CD4-positive, alpha-beta T cell treated with Interleukin-12 subunit alpha and Interleukin-12 subunit beta, for 1 hour (primary cell): Measurements from ENCODE around the gene MAP4.
"Not testable (repeated sequence)": the region's sequence is repeated elsewhere in the genome, so short reads cannot be mapped to it uniquely, and the experiment has no call there.

Source experiments
- DNase-seq: peaks from one replicate; pipeline ENCODE4 v3.0.0-alpha.2; 2020

The MAP4 gene, protein sequence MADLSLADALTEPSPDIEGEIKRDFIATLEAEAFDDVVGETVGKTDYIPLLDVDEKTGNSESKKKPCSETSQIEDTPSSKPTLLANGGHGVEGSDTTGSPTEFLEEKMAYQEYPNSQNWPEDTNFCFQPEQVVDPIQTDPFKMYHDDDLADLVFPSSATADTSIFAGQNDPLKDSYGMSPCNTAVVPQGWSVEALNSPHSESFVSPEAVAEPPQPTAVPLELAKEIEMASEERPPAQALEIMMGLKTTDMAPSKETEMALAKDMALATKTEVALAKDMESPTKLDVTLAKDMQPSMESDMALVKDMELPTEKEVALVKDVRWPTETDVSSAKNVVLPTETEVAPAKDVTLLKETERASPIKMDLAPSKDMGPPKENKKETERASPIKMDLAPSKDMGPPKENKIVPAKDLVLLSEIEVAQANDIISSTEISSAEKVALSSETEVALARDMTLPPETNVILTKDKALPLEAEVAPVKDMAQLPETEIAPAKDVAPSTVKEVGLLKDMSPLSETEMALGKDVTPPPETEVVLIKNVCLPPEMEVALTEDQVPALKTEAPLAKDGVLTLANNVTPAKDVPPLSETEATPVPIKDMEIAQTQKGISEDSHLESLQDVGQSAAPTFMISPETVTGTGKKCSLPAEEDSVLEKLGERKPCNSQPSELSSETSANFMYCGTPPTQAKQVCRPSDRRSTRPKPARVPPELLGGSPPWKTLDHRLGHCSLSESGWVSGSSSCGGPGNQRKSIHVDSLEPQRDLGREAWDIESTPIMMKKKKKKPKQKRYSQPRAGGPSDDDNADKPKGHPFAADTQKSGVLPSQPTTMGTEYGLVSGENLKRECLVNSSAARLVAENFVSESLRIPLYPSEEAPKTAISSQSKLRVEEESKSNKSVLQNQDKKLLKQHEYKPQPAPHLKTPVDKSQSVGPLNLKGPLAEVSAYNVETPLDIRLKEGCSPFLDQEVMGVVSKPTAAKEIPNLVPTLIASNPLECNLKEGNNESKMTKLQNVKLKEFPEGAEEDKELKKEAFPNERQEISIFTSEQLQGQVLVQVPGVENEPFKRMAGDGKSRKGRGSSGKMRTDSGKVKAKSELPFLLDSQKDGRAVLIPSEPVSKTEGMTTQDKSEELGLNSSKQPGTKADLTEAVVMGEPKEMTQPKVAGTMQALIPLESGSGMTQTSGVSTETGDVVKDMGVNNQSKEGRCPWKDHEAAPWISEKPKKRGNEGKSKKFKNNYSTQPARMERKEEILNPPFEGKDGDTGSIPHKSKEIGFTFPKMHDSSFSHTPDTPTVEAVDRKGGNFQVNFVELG (N-terminal part only)

DNA sequence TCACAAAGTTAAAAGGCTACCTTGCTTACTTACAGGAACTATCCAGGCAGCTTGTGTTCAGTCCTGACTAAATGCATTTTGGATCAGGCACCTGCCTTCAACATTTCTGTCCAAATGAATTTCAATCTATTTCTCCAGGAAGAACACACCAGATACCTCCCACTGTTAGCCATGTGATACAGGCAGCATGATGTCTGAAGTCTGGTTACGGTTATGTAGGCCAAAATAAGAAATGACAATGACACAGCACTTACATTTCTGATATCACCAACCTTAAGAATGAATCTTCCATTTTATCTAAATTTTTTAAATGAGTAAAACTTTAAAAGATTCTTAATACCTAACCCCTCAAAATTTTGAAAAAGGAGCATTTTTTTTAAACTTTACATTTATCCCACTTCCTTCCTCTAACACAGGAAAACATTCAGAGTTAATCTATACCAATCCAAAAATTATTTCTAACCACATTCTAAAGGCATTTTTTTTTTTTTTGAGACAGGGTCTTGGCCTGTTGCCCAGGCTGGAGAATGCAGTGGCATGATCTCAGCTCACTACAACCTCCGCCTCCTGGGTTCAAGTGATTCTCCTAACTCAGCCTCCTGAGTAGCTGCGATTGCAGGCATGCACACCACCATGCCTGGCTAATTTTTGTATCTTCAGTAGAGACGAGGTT, at the start of gene MAP4:
Gene MAP4, minus strand, starts transcription at position 116 of the 673 bp plus-strand sequence. CDS start 17,556 bp downstream, outside the sequence.
- no peak for DNase-seq

DNA sequence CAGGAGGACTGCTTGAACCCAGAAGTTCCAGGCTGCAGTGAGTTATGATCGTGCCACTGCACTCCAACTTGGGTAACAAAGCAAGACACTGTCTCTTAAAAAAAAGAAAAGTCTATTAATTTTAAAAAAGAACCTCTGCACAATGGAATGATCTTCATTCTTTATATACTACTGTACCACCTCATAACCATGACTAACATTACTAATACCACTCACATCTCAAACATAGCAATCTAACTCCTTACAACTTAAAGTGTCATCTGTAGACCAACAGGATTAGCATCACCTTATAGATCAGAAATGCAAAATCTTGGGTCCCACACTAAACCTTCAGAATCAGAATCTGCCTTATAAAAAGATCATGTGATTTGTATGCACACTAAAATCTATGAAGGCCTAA, 48.8 kb upstream of the MAP4 start:
- no peak for DNase-seq

DNA sequence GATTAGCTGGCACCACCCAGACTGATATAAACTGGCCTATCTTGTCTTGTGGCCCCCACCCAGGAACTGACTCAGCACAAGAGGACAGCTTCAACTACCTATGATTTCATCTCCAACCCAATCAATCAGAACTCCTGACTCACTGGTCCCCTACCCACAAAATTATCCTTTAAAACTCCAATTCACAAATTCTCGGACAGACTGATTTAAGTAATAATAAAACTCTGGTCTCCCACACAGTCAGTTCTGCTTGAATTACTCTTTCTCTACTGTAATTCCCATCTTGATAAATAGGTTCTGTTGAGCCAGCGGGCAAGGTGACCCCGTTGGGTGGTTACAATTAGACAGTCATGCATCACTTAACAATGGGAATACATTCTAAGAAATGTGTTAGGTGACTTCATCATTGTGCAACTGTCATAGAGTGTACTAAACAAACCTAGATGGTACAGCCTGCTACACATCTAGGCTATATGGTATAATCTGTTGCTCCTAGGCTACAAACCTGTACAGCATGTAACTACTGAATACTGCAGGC, 48.1 kb upstream of the MAP4 start:
- DNase-seq = no peak

DNA sequence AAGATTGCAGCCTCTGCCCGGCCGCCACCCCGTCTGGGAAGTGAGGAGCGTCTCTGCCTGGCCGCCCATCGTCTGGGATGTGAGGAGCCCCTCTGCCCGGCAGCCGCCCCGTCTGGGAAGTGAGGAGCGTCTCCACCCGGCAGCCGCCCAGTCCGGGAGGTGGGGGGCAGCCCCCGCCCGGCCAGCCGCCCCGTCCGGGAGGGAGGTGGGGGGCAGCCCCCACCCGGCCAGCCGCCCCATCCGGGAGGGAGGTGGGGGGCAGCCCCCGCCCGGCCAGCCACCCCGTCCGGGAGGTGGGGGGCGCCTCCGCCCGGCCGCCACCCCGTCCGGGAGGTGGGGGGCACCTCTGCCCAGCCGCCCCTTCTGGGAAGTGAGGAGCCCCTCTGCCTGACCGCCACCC, 45.4 kb upstream of the MAP4 start:
- DNase-seq = not testable (repeated sequence)

DNA sequence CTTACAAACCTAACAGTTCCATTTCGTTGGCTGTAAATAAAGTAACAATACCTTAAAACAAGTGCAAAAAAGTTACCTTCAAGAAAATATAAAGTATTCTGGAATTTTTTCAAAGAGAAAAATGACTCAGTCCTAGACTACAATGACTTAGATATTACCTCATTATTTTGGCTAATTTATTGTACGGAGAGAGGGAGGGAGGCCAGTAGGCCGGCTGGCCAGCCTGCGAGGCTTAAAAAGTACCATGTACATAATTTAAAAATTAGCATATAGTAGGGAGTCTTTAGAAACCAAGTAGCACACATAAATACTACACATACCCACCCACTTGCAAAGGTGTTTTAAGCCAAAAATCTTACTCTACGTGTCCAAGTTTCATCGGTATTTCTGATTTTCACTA, 41.9 kb upstream of the MAP4 start:
- DNase-seq = no peak

DNA sequence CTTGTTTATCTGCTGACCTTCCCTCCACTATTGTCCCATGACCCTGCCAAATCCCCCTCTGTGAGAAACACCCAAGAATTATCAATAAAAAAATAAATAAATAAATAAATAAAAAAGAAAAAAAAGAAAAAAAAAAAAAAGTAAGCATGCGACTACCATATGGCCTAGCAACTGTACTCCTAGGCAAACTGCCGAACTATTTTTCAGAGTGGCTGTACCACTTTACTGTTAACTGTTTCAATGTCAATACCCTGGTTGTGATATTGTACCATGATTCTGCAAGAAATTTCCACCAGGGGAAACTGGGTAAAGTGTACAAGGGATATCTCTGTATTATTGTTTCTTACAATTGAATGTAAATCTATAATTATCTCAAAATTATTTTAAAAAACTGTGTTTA, 41.3 kb upstream of the MAP4 start:
- DNase-seq = no peak

DNA sequence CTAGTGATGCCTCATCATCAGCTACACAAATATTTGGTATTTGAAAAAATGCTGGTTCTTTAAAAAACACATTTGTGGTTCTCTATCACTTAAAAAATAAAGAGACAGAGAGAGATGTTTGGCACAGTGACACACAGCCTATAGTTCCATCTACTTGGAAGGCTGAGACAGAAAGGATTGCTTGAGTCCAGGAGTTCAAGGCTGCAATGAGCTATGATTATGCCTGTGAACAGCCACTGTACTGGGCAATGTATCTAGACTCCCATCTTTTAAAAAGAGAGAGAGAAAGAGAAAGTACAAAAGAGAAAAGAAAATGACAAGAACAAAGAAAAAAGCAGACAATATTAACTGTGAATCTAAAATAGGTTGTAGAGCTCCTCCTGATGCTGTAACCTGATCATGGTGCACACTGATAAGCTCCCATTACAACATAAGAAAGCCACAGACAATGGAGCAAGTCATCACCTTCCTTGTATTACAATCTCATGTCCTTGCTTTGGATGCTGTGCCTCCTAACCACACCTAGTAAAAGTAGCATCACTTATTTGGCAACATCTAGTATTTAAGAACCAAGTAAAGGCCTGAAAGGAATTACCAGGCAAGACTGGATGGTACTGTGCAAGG, 31.7 kb upstream of the MAP4 start:
- DNase-seq = no peak

DNA sequence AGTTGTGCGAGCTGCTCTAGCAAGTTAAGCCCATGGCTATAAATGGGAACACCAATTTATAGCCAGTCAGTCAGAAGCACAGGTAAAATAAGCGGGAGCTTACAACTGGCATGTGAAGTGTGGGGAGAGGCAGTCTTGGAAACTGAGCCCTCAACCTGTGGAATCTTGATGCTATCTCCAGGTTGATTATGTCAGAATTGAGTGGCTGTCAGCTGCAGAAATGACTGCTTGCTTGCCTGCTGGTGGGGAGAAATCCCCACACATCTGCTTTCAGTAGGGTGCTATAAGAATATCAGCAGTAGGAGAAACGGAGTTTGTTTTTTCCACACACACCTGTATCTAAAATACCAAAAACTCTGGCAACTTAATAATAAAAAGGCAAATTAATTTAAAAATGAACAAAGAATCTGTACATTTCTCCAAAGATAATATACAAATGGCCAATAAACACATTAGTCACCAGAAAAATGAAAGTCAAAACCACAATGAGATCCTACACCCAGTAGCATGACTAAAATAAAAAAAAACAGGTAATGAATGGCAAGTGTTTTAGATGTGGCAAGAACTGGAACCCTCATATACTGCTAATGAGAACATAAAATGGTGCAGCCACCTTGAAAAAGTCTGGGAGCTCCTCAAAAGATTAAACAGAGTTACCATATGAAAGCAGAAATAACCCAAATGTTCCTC, 26.0 kb upstream of the MAP4 start:
- no peak for DNase-seq

DNA sequence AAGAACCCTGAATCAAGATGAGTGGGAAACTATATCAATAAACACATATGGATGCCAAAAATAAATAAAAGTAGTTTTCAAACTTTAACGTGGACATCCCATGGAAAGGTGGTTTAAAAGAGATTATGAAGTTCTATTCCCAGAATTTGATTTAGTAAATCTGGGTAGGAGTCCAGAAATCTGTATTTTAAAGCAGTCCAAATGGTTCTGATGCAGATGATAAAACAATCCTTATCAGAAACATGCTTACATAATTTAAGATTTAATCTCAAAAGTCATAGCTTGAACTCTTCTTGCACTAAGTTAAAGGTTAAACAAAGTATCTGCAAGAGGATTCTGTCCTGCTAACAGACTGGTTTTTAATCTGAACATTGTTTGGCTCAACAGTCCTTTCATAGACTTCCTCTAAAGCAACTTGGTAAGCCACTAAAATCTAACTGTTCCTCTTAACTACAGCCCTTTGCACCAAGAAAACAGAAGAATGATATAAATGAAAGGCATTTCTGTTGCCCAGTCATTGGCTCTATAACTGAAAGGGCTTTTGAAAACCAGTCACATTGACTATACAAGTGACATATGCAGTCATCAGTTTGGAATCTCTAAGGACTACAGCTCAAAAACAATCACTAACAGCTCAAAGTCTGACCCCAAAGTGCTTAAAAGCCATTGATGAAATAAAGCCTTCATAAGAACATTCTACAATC, 23.4 kb upstream of the MAP4 start:
- DNase-seq = no peak

DNA sequence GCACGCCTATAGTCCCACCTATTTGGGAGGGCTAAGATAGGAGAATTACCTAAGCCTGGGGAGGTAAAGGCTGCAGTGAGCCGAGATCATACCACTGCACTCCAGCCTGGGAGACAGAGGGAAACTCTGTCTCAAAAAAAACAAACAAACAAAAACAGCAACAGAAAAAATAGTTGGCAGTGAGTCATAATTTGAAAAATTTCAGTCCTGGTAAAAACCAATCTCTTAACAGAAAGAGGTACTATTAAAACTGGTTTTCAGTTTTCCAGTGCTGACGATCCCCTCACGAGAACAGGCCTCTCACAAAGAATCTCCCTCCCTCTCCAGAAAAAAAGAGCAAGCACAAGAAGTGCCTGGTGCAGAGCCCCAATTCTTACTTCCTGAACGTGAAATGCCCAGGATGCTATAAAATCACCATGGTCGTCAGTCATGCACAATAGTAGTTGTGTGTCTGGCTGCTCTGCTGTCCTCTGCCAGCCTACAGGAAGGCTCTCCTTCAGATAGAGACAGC, 22.8 kb upstream of the MAP4 start:
- no peak for DNase-seq

DNA sequence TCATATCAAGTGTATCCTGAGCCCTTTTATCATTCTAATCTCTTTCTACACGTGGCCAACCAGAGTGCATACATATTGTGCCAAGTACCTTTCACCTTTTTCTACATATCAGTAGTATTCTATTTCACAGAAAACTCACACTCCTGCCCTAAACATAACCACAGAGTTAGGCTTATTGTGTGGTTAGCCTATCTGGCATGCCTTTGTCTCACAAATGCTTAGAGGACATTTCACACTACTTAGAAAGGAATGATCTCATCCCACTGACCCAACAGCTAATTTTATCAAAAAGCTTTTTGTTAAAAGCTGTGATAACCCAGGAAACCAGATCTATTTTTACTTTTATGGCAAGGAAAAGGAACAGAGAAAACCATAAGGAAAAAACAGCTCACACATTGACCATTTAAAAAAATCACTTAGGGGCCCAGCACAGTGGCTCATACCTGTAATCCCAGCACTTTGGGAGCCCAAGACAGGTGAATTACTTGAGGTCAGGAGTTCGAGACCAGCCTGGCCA, 17.8 kb upstream of the MAP4 start:
- no peak for DNase-seq

DNA sequence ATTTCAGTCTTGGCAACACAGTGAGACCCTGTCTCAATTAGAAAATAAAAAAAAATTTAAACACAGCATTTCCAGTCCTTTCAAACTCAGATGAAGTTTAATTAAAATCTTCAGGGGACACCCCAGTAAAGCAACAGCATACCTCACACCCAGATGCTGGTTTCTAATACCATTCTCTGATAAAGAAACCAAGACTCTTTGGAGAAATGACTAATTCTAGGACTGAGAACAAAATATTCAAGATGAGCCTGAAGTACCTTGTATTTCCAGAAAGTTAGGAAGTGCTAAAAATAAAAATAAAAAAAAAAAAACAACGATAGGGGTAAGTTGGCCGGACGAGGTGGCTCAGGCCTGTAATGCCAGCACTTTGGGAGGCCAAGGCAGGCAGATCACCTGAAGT, 14.0 kb upstream of the MAP4 start:
- no peak for DNase-seq

DNA sequence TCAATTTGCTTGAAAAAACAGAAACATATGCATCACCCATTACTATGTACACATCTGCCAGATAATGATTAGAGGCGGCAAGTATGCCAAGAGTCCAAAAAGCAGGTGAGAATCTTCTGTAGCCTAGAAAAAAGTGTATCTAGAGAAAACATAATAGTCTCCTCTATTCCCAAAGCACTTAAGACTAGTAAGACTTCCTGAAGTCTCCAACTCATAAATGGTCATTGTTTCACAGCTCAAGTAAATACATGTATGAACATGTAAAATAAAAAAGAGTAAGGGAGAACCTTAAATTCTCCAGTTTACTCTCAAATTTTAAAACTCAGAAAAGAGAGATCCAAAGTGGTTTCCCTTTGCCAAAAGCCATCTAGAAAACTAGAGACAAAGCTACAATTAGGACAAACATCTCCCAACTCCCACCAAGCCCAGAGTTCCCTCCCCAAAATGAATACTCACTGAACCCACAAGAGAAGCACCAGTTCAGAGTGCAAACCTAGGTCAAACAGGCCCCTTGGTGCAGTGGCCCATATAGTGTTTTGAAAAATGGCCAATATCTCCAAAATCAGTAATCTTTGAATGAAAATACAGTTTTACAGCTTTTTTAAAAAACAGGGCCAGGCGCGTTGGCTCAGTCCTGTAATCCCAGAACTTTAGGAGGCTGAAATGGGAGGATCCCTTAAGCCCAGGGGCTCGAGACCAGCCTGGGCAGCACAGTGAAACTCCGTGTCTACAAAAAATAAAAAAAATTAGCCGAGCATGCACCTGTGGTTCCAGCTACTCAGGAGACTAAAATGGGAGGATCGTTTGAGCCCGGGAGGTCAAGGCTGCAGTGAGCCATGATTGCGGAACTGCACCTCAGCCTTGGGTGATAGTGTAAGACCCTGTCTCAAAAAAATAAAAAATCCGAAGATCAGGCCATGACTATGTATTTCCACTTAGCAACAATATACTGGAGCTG, 11.0 kb upstream of the MAP4 start:
- DNase-seq = no peak

DNA sequence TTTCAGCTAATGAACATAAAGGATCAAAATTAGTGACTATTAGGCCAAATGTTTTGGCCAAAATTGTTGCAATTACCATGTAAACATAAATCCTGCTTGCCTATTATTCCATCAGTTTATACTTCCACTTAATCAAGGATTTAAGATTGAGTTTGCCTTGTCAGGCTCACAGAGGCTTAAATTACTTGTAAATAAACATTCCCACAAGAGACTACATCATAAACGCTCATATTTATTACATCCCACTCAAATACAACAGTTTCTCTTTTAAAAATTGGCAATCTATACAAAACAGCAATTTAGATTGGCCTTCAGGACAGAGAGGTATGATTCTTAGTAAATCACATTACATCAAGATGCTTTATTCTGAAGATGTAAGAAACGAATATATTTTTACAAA, 9.9 kb upstream of the MAP4 start:
- no peak for DNase-seq

DNA sequence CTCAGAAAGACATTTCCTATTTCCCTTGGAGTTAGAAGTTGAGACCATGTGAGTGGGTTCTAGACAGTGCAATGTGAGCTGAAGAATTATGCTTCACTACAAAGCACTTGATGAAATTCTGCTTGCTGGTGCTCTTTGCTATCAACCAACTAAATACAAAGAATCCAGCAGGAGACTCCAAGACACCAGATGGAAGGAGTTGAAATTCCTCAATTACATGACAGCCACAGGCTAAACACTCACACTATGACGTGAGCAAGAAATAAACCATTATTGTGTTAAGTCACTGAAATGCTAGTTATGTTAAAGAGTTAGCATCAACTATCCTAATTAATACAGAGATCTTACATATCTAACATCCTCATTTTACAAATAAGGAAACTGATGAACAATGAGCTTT, 8.2 kb upstream of the MAP4 start:
- DNase-seq = no peak

DNA sequence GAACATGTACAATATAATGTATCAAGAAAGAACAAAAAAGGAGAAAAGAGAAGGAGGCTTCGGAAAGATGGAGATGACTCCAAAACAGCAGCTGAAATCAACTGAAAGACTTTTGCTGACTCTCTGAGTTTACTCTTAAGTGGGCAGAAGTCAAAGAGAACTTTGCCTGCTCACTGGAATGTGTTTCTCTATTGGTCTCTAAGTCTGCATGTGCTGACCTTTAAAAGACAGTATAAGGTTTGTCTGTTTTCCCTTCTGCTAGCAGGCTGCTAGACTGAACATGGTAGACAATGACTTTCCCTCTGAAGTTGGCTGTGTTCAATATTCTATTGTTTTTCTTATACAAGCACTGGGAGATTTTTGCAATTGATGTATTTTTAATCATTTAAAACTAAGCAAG, 7.2 kb upstream of the MAP4 start:
- DNase-seq = no peak

DNA sequence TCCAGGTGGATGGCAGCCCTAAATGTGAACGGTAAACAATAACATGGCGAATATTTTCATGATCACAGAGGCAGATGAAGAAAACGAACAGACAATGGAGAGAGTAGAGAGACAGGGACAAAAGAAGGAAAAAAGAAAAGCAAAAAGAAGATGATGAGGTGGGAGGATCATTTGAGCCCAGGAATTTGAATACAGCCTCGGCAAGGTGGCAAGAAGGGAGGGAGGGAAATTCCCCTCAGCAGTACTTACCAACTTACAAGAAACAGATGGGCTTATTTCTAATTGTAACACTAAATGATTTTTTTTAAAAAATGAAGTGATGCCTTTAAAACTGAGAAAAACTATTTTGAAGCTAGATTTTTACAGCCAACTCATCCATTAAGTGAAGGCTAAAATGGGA, 6.0 kb upstream of the MAP4 start:
- no peak for DNase-seq

DNA sequence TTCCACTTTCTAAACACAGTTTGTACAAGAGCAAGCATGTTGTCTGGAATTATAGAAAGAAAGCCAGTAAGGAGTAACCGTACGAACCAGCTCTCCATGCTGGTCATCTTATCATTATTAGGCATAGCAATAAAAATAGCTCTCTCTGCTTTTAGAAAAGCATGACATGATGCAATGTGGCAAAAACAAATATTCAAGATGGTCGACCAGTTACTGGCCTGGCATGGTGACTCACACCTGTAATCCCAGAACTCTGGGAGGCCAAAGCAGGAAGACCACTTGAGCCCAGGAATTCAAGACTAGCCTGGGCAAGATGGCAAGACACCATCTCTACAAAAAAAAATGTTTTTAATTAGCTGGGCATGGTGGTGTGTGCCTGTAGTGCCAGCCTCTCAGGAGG, 2.6 kb upstream of the MAP4 start:
- DNase-seq = no peak
